ENCODE results near the gene SREK1. TPM values are rescaled to one million over a fixed set of nuclear protein-coding genes. Genes with fewer than 3 reads are reported as not detected.
A peak's percentile ranks its signal among the peaks of the same experiment; 100 is the strongest.

SREK1 gene
- total RNA-seq, 1 experiment from 2014 or later: 59.6 TPM

DNA sequence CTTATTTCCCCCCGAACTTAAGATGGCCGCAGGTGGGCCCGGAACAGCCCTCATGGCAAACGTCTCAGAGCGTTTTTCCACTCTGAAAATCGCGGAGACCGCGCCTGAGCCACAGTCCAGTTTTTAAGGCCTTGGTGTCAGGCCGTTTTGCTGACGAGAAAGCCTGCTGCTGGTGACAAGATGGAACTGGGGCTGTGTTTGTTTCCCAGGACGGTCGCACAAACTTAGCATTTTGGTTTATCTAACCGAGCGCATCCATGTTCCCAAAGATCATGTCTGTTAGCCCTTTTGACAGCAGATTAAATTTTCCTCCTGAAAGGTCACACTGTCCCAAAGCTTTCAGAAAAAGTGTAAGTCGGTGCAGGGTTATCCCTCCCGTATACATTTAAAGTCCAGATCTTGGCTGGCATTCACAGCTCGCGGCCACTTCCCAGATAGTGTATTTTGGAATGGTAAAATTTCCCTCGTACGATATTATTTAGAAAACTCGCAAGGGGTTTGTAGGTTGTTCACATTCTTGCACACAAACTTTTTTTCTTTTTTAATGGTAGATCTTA, 812 bp downstream of the SREK1 start:
- peaks cover 15 to 25% of the 10 kb centered on the region in 2 experiments for H3K4me1 Mint-ChIP-seq
- no peak for DNase-seq

More for the DNA sequence above, 812 bp downstream of the SREK1 start:
- Histone ChIP-seq H3K79me1 (ENCODE audit: insufficient read depth, low read depth, low read length, poor library complexity, severe bottlenecking) (no peaks in the 10 kb centered on the region), H3K4ac (ENCODE audit: low read depth, low read length) (no peak overlapping the region), H3T11ph (ENCODE audit: low read length) (no peak overlapping the region), H3K18ac (ENCODE audit: insufficient read length, low read depth, low read length) (peak overlapping the region; percentile 97), H4K5ac (ENCODE audit: insufficient read length, low read depth, low read length) (no peak overlapping the region), H4K91ac (ENCODE audit: insufficient read length, low read depth, low read length) (no peak overlapping the region), H3K4me2 (ENCODE audit: insufficient read depth, insufficient read length, low read length) (peak overlapping the region; percentile 85), H2BK12ac (ENCODE audit: insufficient read length, low read depth, low read length) (no peak overlapping the region), H3K79me2 (ENCODE audit: insufficient read depth, low read length) (peaks cover 13% of the 10 kb centered on the region; the same call in 1 of the 2 replicates), H3K56ac (ENCODE audit: insufficient read length, low read depth, low read length) (peak overlapping the region; percentile 13), H2BK15ac (ENCODE audit: low read depth, low read length) (no peak overlapping the region), H2AK5ac (ENCODE audit: insufficient read length, low read length) (no peak overlapping the region), H4K8ac (replicated peaks; ENCODE audit: insufficient read length, low read depth, low read length) (no peak overlapping the region), H3K23ac (ENCODE audit: insufficient read length, low read depth, low read length) (no peak overlapping the region), H3K23me2 (ENCODE audit: insufficient read length, low read depth, low read length, poor library complexity, severe bottlenecking) (peaks cover 9% of the 10 kb centered on the region), H2BK5ac (ENCODE audit: insufficient read length, low read length) (no peak overlapping the region), H3K9ac (ENCODE audit: extremely low read depth, insufficient read length, low read length) (peak overlapping the region; percentile 97), H3K27ac (ENCODE audit: insufficient read length, low read depth, low read length) (peak overlapping the region; percentile 53), H2BK20ac (ENCODE audit: low read depth, low read length, poor library complexity, severe bottlenecking) (no peak overlapping the region), H4K20me1 (ENCODE audit: control insufficient read depth, insufficient read depth, insufficient read length) (no peaks in the 10 kb centered on the region), H2AFZ (ENCODE audit: low read length) (no peak overlapping the region), H3K9me3 (ENCODE audit: control insufficient read depth, low read depth, low read length) (no peaks in the 10 kb centered on the region), H3K27me3 (ENCODE audit: insufficient read depth, low read length) (no peaks in the 10 kb centered on the region), H3K4me1 (ENCODE audit: insufficient read depth, low read length) (no peaks in the 10 kb centered on the region), H3K14ac (ENCODE audit: insufficient read depth, low read length) (peak overlapping the region; percentile 97; the same call in 1 of the 2 replicates), H2BK120ac (ENCODE audit: low read depth, low read length, poor library complexity, severe bottlenecking) (no peak overlapping the region)
- WGBS (ENCODE audit: extremely low coverage, insufficient read length, low lambda C conversion rate): no CpG with 5 or more reads among the region's 22 CpGs
- Mint-ChIP-seq H3K36me3 (ENCODE audit: insufficient read depth in 1 of 3, low read depth in 3 of 3) (peaks cover 0 to 12% (median 0%) of the 10 kb centered on the region in 3 experiments; a peak in 3 of 7 replicates), H3K9me3 (no peaks in the 10 kb centered on the region; a peak in 1 of 5 replicates), H3K27me3 (ENCODE audit: low read depth) (peaks cover 1% of the 10 kb centered on the region; the same call in 1 of the 2 replicates), H3K4me3 (peak overlapping the region; percentile 96 to 97), H3K27ac (peak overlapping the region; percentile 100)
- TF ChIP-seq, protein P1, sequence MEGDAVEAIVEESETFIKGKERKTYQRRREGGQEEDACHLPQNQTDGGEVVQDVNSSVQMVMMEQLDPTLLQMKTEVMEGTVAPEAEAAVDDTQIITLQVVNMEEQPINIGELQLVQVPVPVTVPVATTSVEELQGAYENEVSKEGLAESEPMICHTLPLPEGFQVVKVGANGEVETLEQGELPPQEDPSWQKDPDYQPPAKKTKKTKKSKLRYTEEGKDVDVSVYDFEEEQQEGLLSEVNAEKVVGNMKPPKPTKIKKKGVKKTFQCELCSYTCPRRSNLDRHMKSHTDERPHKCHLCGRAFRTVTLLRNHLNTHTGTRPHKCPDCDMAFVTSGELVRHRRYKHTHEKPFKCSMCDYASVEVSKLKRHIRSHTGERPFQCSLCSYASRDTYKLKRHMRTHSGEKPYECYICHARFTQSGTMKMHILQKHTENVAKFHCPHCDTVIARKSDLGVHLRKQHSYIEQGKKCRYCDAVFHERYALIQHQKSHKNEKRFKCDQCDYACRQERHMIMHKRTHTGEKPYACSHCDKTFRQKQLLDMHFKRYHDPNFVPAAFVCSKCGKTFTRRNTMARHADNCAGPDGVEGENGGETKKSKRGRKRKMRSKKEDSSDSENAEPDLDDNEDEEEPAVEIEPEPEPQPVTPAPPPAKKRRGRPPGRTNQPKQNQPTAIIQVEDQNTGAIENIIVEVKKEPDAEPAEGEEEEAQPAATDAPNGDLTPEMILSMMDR (conservative IDR thresholded peaks at IDR 0.05): no peak
